NCI-H128 (cell line): ENCODE data around the gene GCK.
"Not testable (repeated sequence)": the region's sequence is repeated elsewhere in the genome, so short reads cannot be mapped to it uniquely, and the experiment has no call there.

Source experiments
- DNase-seq: peaks from one replicate; lab custom pipeline; 2025; ENCODE audit not compliant: unreplicated experiment; lab: John Stamatoyannopoulos, UW

The GCK gene

GRCh38 chr7:44208085-44208484 lies 18.8 kb upstream of the GCK start:
- DNase-seq, result no peak

DNA sequence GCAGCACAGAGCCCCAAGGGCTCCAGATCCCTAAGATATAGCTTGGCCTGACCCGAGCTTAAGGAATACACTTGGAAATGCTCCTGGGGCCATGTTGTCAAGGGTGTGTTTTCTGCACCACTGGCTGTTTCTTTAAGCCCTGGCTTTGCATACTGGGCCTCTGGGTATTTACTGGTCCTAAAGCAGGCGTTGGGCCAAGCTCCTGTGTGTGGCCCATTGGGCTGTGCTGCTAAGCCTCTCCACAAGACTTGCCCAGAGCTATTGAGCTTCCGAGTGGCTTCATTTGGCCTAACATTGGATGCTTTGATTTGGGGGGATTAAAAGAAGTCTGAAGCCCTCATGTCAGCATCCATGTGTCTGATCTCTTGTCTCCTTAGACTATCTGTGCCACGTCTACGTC lies 16.8 kb upstream of the GCK start:
- no peak for DNase-seq

DNA sequence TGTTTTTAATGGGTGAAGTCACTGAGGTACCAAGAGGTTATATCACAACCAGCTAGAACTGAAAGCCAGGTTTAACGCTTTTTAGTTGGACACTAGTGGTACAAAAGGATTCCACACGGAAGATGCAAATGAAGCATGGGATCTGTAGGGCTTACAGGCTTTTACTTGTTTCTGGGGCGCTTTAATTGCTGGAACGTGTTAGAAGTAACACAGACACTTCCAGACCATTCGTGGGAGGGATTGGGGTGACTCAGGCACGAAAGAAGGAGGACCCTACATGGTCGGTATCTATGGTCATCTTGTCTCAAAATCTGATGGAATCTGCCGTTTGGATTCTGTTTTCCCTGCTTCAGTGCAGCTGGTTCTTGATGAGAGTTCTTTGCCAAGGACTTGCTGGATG lies 12.6 kb upstream of the GCK start:
- no peak for DNase-seq

DNA sequence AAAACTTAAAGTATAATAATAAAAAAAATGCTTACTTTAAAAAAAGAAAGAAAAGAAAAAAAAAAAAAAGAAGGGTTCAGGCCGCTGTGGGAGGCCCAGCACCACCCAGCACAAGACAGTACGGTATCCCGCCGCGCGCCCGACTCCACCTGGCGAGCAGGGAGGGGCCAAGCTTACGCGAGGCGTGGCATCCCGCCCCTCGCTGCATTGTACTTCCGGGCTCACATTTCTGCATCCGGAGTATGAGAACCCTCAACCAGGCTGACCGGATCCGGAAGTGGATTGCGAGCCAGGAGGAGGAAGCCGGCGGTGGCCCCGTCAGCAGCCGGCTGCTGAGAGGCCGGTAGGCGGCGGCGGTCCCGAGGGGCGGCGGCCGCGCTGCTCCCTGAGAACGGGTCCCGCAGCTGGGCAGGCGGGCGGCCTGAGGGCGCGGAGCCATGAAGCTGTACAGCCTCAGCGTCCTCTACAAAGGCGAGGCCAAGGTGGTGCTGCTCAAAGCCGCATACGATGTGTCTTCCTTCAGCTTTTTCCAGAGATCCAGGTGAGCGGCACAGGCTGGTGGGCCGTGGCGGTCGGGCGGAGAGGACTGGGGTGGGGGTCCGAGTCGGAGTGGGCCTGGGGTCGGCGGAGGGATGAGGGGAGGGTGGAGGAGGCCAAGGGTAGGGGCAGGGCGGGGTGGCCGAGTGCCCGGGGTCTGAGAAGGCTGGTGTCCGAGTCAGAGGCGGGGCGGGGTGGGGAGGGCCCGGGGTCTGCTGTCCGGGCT lies 11.6 kb upstream of the GCK start, which contains the start of gene YKT6:
TSS of gene YKT6 (plus strand) at position 280 of the 763 bp plus-strand sequence. CDS start at position 438, 158 bp downstream.
- peak; percentile 82 for DNase-seq

GRCh38 chr7:44200163-44200562 lies 10.9 kb upstream of the GCK start:
- DNase-seq, result not testable (repeated sequence)

- DNase-seq, result no peak
These were observed 8.2 kb upstream of the GCK start for GRCh38 chr7:44197474-44197873.

- DNase-seq, result peak; percentile 15
These were observed 7.2 kb upstream of the GCK start for GRCh38 chr7:44196450-44196872.

DNA sequence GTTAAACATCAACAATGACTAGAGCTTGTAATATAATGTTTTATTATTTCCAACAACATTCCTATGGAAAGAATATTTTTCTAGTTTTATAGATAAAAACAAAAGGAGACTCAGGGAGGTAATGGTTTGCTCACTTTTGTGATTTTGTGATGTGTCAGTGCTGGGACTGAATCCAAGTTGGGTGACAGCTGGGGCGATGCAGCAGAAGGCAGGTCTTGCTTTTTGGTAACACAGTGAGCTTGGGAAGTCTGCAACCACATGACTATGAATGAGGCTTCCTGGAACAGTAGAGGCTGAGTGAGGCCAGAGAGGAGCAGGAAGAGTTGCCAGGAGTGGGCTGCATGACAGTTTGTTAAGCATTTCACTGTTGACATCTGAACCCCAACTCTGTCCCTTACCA lies 6.7 kb upstream of the GCK start:
- no peak for DNase-seq

DNA sequence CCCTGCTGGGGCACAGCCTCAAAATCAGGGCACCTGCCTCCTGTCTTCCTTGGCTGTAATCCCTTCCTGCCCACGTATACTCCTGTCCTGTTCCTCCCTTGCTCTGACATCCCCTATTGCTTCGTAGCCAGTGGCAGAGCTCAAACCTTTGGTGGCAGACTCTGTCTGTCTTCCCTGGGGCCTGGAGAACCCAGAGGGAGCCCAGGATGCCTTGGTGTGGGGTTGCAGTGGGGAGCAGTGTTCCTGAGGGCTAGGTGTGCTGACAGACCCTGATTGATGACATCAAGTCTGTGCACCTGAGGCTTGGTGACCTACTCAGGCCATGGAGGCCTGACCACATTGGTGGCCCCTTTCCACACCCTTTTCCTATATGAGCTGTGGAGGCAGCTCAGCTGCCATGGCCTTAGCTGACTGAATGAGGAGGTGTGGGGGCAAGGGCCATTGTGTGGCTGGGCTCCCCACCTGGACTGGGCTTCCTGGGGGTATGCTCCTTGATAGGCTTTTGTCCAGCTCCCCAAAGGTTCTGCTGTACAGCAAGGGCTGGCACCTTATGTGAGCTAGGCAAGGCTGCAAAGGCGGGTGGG lies 5.4 kb upstream of the GCK start:
- DNase-seq, result no peak

DNA sequence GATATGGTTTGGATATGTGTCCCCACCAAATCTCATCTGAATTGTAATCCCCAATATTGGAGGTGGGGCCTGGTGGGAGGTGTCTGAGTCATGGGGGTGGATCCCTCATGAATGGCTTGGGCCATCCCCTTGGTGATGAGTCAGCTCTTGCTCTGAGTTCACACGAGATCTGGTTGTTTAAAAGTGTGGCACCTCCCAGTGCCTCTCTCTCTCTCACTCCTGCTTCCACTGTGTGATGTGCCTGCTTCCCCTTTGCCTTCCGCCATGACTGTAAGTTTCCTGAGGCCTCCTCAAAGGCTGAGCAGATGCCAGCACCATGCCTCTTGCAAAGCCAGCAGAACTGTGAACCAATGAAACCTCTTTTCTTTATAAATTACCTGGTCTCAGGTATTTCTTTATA lies 4.8 kb upstream of the GCK start:
- DNase-seq, result no peak

DNA sequence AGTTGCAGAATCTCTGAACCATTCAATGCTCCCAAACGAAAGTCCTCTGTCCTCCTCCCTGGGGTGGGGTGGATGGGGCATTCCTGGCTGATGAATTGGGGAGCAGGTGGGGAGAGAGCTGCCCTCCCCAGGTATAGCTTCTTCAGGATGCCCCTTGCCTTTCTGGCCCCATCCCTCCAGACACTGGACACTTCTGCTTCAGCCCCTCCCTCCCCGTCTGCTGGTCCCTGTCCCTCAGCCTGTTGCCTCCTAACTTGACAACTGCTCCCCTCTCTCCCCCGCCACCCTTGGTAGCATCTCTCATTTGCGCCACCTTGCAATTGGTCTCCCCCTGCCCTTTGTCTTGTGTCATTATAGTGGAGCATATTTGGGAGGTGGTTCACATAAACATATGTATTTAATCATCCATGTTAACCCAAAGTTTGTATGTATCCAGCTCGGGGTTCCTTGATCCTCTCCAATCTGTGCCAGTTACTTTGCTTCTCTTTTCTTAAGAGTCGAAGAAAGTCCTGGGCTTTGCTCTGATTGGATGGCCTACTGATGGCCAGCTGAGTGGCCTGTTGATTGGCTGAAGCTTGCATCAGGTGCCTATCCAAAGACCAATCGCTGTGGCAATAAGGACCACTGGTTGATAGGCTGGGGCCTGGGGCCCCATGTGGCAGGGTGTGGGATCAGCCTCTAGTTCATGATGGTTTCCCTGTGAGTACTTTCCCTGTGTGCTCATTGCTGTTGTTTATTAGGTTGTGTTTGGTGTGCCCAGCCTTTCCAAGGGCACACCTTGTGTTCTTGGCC lies 4.0 kb upstream of the GCK start:
- DNase-seq, result no peak

GRCh38 chr7:44191171-44191570 lies 1.9 kb upstream of the GCK start:
- DNase-seq, result no peak

DNA sequence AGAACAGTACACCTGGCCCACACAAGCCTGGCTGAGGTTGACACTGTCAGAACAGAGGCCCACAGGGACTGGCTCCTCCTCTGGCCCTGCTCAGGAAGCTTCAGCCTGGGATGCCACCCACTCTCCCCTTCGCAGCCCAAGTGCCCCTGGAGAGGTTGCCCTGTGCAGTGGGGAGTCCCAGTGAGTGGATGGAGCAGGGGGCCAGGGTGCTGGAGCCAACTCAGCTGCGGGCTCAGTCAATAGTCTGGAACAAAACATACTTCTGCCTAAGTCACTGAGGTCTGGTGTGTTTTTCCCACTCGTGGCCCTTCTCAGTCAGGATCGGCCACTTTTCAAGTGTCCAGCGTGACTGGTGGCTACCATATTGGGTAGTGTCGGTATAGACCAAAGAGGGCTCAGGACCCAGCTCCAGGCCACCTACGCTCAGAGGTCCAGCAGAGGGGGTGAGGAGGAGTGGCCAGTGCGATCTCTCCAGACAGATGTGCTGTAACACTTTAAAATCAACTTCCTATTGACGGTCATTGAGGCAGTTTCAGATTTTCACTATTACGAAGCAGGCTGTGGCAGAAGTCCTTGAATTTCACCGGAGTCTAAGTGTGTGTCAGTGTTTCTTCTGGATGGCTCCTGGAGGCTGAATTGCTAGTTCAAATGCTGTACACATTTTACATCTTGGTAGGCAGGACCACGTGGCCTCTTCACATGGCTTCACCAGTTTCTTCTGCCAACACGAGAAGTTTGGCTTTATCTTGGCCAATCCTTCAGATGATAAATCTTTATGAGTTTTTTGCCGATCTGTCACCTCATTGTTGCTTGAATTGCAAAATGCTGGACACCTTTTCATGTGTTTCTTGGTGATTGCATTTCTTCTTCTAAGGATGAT lies 994 bp upstream of the GCK start:
- DNase-seq, result no peak

GRCh38 chr7:44188480-44189225 lies 586 bp downstream of the GCK start:
- no peak for DNase-seq

DNA sequence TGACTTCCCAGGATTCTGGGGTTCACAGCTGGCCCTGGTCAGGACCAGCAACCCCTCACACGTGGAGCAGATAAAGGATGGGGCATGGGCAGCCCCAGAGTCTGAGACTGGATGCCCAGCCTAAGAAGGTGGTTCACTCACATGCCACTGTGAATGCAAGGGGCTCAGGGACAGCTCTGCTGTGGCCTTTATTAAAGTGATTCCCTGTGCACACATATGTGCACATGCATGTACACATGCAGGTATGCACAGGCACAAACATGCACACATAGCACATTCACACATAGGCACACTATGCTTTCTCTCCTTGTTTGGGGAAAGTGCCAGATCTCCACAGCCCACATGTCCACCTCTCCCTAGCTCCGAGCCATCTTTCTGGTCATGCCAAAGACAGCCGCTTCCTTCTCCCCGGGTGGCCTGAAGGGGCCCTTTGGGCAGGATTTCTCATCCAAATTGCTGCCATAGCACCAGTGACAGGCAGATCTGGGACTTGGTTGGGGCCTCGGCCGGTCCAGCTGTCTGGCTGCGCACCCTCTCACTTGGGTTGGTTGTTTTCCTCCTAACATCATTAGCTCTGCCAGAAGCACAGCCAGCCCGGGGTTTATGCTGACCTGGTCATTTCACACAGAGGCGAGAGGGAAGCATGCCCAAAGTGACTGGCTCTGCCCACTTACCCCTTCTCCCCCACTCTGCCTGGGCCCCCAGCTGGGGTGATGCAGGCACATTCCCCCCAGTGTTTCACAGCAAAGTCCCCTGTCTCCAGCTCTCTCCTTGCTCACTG lies 1.4 kb downstream of the GCK start:
- DNase-seq, result no peak

DNA sequence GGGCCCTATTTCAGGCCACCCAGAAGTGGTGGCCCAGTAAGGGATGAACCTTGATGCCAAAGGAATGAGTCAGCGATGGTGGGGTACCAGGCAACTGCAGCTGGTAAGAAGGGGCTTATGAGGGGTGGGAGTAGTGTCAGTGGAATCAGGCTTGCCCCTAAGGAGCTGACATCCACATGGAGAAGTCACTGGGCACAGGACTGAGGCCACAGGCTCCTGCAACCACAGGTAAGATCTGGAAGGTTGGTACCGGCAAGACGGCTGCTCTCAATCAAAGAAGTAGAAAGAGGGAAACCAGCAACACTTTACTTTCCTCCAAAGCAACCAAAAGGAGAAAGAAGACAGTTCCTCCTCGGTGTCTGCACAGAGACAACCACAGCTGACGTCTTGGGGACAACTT lies 2.5 kb downstream of the GCK start:
- no peak for DNase-seq

DNA sequence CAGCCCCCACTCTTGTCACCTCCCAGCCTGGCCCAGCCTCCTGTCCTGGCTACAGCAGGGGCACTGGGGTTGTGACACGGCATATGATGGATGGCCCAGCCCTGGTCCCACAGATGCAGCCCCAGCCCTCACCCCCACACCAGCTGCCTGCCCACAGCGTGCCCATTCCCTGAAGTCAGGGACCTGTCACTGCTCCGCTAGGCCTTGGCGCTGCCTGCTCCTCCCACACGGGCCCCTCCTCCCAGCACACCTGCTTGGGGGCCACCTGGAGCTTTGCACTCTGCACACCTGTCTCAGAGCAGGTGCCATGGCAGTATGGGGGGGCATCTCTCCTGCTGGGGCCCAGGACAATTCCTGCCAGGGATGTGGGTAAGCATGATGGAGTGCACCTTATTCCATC lies 3.5 kb downstream of the GCK start:
- no peak for DNase-seq

- DNase-seq, result no peak
These were observed 4.3 kb downstream of the GCK start for GRCh38 chr7:44184873-44185446.

DNA sequence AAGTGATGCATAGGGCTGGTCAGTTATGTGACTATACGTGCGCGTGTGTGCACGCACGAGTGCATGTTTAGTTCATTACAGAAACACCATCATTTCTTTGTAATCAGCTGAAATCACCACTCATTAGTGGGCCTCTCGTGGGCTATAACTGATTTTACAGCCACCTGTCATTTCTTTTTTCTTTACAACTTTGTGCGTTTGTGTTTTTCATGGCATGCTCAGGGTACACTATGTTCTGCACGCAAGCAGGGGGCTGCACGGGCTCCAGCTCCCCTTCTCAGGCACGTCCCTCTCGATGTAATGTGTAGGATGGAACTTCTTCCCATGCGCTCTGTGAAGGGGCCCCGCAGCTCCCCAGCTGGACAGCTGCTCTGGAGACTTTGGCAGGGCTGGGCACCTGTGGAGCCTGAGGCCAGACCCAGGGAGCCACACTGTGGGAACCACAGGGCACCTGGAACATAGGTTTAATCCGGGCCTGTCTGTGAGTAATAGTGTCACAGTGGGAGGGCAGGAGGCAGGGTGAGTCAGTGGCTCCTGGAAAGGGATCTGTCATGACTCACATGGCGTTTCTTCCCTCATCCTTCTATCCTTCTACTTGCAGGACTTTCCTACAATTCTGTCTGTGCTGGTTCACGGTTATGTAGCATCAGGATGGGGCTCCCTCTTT lies 4.9 kb downstream of the GCK start:
- DNase-seq, result no peak
